DMS153 (cell line): ENCODE measurements around the gene TRIM31.

Experiments used
- DNase-seq: peaks from one replicate; lab custom pipeline; 2025; lab: John Stamatoyannopoulos, UW

The TRIM31 gene

DNA sequence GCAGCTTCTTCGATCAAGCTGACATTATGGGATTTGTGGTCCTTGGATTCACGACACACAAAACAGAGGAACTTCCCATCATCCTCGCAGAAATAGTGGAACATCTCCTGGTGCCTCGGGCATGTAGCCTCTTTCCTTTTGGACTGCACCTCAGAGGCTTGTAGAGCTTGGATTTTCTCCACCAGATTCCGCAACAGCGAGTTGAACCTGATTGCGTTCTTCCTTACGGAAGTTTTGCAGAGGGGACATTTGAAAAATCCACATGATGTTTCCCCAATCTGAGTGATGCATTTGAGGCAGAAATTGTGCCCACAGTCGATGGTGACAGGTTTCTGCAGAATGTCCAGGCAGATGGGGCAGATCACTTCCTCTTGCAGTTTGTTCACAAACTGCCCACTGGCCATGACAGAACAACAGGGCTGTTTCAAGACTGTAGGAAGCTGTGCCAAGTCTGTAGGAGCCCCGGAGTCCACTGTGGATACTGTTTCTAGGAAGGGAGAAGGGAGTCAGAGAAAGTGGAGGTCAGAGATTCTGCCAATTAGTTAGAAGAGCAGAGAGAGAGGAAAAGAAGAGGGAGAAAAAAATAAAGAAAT is 392 bp downstream of the TRIM31 start:
- no peak for DNase-seq

DNA sequence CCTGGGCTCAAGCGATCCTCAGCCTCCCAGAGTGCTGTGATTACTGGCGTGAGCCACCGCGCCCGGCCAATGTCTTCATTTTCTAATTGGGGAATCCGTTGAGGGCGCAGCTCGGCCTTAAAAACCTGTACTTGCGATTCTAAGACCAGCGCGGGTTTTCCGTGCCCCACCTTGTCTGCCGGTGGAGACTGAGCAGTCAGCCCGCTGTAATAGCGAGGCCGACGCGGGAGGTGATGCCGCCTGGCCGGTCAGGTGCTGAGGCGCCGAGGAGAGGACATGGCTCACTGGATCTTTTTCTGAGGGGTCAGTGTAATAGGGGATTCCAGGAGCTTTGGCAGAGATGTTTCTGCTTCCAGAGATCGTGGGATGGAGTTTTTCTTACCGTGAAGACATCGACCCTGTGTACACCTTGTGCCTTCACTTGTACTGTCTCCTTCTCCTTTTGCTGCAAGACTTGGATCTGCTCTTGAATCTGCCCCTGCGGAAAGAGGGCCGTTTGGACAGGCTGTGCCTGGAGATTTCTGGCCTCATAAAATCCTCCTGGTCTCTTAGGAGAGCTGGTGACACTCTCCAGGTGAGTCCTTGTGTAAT is 1.5 kb downstream of the TRIM31 start:
- DNase-seq: no peak

DNA sequence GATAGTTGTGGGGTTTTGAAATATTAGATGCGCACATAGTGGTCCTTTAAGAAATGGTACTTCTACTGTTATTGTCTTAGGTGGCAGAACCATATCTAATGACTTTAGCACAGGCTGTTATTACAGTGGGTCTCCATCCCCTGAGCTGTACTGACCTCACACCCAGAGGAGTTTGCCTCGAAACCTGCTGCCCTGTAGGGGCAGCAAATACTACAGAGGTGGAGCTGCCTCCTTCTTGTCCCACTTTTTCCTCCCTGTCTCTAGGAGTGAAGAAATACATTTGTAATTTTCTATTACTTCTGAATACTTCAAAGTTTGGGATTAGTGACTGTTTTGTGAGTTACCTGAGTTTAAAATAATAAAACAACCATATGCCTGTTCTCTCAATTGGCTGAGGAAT is 8.2 kb downstream of the TRIM31 start:
- no peak for DNase-seq

DNA sequence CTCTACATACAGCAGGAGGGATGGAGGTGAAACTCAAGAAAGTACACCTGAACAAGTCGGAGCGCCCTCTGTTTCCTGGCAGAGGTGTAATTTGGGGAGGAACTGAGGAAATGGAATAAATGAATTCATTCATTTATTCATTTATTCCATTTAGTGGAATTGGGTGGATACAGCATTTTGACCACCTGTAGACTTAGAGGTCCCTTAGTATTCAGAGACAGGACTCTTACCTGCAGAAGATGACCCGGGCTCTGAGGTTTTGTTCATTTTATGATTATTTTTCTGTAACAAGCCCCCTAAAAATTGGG is 9.1 kb downstream of the TRIM31 start:
- no peak for DNase-seq

DNA sequence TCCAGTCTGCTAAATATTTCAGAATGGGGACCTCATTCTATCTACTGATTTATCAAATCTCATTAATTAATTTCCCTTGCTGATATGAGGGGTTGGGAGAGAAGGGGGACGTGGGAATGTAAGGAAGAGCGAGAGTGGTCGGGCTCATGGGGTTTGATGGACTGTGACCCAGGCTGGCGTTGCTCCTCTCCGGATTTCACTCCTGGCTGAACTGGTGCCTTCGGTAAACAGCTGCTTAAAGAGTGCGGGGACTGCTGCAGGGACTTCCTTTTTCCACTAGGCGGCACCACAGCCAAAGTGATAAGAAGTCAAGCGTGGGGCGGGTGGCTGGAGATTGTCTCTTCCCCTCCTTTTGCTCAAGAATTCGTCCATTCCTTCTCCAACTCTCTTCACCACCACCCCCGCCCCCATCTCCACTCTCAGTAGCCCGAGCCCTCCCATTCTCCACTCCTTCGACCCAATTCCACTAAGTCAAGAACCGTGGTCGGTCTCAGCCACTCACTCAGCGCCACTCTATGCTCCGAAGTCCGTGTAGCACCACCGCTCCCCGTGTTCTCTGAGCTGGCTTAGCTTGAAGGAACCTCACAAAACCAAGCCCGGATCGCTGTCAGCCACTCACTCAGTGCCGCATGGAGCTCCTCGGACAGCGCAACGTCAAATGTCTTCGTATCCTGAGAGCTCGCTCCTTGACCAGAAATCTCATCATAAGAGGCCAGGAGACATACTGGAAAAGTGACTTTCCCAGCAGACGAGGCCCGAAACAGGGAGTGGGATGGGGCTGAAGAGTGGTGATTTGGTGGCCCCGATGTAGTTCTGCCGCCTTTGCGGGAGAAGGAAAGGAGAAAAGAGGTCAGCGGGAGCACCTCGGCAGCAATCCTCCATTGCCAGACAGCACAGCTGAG is 9.7 kb downstream of the TRIM31 start:
- DNase-seq: peak; percentile 51

DNA sequence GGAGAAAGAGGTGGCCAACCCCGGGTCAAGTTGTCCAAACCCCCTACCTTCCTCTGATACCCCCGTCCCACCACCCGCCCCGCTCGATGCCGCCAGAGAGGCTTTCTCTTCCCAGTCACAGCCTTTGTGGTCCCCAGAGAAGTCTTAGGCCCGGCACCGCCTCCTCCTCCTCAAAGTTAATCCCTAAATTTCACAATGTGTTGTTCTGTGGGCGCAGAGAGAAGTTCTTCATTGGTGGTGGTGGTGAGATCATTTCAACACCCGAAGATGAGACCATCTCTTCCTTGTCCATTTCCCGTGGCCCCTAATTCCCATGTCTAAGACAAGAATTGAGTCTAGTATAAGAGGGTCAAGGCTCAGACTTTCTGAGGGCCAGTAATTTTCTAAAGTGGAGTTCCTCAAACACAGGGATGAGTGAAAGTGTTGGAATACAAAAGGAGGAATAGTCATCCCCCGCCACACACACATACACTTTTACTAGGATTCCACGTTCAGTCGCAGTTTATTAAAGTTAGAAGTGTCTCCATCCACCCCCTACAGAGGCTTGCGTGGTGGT is 10.4 kb downstream of the TRIM31 start:
- no peak for DNase-seq

DNA sequence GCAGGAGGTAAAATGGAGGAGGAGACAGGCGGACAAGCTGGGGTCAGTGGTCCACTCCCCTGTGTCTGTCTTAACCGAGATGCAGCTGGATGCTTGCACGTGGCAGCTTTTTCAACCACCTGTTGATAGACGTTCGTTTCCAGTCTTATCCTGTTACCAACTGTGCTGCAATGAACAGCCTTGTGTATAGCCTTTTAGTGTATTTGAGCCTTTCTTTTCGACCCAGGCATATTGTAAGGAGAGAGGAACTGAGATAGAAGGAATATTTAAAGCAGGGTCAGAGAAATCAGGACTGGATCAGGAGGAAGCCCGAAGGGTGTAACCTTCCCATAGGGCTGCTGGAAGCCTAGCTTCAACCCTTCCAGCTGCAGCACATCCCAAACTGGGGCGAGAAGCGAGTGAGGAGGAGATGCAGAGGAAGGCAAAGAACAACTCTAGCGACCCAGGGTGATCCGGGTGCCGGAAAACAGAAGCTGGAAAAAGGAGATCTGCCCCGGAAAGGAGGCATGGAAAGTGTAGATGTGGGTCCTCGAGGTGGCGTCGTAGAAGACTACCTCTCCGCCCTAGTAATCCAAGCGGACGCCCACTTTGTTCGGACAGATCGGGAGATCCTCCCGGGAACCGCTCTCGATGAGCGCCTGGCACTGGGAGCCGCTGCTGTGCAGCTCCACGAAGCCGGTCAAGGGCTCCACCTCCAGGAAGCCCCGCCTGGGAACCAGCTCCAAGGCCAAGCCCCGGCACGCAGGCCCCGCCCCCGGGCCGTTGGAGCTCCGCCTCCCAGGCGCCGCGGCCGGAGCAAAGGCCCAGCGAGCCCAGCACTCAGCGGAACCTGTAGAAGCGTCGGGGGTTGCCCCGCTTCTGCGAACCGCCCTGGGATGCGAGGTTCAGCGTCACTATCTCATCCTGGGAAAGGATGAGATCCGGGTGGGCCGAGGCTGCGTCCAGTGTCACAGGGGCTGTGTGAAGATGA is 11.2 kb downstream of the TRIM31 start:
- DNase-seq: peak; percentile 79

DNA sequence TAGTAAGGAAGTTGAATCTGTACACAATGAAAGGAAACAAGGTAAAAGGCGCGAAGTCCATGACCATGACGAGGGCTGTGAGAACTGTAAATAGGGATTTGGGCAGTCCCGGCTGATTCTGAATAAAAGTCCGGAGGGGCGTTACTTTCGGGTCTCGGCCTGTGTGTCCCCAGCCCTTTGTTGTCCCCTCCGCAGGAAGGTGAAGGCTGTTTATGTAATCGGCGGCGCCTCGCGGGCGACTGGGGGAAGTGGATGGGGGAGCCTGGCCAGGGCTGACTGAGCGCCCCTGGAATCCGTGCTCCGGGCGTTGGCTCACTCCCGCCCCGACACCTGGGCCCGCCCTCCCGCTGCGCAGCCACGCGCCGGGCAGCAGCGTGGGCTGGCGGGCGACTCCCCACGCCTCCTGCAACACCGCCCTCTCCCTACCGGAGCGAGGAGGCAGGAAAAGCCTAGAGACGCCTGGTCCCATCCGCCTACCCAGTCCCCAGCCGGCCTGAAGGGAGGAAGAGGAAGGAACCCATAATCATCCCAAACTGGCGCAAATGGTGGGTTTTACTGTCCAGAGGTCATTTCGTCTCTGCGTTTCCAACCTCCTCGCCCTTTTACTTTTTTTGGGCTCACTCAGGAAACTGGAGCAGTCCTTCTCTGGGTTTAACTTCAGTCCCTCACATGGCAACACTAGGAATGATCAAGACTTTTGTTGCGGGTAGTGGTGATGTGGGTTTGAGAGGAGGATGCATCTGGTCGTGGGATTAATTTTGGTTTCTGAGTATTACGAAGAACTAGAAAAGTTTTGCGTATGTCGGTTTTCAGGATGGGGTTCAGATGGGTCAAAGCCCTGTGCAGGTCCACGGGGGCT is 12.1 kb downstream of the TRIM31 start:
- DNase-seq: no peak

DNA sequence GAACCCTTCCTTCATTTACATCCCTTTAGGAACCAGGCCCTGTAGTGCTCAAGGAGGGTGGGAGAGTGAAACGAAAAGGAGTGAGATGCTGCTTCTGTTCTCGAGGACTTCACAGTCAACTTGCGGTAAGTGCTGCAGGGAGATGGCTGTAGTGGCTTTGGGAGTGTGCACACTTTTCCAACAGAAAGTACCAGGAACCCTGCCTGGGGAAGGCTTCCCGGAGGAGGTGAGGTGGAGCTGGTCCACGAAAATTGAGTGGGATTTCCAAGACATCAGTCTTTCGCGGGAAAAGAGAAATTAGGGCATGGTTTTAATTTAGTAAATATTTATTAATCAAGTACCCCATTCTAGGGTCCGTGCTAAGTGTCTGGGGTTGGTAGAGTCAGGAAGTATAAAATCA is 12.7 kb downstream of the TRIM31 start:
- no peak for DNase-seq

DNA sequence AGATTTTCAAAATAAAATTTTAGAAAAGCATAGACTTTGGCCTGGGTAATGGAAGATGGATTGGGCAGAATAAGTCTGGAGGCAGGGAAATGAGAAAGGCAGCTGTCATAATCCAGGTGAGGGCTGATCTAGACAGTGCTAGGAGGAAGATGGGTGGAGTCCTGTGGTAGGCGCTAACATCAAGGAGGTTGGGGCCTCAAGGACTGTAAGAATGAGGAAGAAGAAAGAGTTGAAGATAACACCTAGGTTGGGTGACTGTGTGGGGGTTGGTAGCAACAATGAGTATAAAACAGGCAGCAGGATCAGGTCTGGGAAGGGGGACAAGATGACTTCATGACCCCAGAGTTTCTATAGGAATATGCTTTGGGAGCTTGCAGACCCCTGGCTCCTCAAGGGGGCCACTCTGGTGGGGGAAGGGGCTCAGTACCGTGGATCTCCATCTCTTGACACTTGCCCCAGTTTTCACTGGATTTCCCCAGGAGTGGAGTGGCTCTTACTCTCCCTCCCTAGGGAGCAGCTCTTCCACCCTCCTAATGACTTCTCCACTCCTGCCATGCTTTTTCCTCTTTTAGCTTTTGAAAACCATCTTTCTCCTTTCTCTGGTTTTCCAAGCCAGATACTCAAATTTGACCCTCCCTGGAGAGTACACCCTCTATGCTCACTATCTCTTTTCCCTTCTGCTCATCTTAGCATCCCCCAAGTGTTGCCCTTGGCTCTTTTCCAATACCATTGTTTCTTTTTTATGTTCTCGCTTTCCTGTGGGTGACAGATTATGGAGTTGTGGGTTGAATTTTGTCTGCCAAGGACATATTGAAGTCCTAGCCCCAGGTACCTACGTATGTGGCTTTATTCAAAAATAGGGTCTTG is 14.8 kb downstream of the TRIM31 start:
- no peak for DNase-seq

DNA sequence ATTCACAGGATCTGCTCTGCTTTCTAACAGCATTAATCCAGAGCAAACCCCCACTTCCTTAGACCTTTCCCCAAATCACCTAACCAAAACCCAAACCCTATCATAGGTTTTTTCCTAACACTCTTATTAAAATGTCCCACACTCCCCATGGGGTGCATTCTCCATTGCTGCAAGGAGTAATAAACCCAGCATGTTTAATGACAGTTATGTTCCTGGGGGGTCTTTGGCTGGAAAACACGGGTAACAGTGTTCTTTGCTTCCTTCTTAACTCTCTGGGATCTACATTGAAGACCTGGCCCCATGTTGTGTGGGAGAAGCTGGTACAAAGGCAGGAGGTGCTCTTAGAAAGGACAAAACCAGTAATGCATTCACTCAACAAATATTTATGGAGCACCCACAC is 16.1 kb downstream of the TRIM31 start:
- DNase-seq: no peak

DNA sequence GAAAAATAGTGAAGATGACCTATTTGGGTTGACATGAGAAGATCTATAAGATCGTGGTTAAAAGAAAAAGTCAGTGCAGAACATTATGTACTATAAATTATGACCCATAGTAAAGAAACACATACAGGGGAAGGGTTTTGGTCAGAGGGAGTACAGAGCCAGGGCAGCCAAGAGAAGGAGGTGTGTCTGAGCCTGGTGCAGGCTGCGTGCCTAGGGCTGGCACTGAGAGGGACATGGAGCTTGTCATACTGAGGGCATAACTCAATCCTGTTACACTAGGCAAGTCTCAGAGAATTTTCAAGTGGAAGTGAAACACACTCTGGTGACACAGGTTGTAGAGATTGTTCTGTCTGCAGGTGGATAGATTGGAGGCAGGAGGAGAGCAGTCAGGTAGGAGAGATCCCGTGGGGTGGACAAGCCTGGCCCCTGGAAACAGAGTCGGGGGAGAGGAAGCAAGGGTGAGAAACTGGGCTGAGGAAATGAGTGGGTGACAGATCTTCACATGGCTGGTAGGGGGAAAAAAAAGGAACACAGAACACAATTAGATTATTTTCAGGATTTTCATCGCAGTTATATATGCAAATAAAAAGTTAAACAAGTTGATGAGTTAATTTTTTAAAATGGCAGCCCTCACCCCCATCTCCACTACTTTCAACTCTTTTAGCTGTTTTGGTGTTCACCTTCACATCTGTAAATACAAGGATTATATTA is 18.8 kb downstream of the TRIM31 start:
- no peak for DNase-seq

DNA sequence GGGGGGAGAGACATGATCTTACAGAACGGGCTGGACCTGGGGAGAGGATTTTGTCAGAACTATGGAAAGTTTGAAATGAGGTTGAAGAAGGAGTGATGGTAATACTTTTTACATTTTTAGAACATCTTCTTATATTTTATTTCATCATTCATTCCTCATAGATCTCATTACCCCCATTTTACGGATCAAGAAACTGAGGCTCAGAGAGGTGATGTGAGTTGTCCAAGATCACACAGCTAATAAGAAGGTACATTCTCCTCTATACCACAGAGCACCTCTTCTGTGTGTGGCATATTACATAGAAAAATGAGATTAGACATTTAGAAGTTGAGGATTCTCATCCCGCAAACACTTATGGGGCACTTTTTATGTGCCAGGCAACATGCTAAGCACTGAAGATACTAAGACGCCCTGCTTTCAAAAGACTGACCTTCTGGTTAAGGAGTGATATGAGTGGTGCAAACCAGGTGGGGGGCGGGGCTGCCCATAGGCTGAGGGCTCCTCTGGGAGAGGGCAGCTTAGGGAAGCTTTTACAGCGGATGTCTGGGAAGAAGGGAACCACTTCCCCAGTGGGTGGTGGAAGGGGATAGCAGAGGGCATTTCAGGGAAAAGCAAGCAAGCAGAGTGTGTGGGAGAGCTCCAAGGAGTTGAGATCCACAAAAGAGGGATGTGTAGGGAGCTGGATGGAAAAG is 19.9 kb downstream of the TRIM31 start:
- DNase-seq: no peak

DNA sequence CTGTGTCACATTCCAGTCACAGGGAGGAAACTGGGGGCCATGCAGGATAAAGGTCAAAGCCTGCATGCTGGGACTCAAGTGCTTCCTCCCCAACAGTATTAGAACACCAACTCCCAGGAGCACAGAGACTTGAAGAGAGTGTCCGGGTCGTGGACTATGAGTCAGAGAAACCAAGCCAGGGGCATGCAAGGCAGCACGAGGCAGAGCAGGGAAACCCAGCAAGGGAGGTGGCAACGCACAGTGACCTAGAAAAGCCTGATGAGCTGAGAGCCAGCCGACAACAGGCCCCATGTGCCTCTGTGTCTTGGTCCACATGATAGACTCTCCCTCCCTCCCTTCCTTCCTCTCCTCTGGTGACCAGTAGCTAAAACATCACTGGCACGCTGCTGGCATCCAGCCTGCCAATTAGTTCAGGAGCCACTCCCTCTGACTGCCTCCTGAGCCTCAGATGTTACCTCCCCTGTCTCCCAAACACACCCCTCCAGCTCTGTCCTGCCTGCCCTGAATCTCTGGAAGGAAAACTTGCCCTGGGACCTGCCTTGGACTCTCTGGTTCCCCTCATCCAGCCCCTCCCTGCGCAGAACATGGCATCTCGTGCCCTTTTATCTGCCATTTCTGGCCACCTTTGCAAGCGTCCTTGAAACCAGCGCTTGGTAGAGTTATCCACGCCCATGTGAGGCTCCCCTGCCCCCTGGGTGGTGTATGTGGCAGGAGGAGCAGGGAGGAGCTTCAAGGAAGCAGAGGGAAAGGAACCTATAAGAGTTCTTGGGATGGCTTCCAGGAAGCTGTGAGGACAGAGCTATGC is 21.1 kb downstream of the TRIM31 start:
- no peak for DNase-seq

DNA sequence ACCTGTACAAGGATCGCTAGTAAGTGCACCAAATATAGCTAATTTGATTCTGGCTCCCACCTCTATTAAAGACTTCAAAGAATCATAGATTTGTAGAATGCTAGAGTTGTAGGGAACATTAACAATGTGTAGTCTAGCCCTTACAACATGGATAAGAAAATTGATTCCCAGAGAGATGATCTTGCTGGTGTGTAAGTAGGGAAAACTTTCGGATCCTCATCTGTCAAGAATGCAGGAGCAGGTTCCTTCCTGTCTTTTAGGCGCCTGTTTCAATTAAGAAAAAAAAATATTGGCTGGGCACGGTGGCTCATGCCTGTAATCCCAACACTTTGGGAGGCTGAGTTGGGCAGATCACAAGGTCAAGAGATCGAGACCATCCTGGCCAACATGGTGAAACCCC is 25.0 kb downstream of the TRIM31 start:
- no peak for DNase-seq

DNA sequence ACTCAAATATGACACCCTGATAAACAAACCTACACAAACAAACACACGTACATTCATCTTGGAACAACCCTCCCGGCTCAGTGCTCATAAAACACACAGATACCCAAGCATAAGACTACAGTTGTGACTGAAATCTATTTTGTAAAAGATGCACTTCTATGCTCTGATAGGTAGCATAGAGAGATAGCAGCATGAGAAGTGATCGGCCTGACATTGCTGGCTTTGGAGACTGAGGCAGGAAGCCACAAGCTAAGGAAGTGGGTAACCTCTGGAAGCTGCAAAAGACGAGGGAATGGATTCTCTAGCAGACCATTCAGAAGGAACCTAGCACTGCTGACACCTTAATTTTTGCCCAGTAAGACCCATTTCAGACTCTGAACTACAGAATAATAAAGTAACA is 35.7 kb downstream of the TRIM31 start:
- no peak for DNase-seq

DNA sequence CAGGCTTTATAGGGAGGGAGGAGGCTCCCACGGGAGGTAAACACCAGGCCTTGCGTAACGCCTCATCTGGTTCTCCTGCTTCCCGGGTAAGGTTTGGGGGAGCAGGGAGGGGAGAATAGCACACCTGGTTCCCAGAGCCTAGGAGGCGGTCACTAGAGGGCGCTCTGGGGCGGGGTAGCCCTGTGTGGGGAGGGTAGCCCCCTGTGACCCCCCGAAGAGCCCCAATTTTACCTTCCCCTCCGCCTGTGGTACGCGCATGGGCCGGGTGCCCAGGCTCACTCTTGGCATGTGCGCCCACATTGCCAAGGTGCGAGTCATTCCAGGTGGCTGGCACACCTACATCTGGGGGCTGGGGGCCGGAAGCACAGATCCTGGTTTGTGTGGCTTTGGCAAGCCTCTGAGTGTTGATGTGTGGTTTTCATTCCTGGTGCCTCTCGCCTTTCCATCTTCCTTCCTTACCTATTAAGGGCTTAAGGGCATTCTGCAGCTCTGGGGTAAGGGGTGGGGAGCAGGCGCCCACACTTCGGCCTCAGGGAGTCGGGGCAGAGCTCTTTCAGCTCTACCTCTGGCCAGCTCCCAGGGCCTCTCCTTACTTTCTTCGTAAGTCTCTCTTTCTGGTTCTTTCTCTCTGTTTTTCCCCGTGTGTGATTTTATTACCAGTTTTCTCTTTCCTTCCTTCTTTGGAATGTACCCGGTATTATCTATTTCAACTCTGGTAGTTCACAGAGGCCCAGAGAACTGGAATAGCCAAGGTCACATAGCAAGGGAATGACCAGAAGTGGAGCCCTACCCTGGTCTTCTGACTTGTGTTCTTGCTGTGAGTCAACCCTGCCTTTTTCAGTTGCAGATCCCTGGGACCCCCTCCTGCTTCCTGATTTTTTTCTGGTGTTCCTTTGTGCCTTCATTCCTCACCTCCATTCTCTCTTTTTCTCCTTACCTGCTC is 36.8 kb downstream of the TRIM31 start:
- DNase-seq: no peak
